ENCODE measurements around the gene VWA2.

Gene VWA2

DNA sequence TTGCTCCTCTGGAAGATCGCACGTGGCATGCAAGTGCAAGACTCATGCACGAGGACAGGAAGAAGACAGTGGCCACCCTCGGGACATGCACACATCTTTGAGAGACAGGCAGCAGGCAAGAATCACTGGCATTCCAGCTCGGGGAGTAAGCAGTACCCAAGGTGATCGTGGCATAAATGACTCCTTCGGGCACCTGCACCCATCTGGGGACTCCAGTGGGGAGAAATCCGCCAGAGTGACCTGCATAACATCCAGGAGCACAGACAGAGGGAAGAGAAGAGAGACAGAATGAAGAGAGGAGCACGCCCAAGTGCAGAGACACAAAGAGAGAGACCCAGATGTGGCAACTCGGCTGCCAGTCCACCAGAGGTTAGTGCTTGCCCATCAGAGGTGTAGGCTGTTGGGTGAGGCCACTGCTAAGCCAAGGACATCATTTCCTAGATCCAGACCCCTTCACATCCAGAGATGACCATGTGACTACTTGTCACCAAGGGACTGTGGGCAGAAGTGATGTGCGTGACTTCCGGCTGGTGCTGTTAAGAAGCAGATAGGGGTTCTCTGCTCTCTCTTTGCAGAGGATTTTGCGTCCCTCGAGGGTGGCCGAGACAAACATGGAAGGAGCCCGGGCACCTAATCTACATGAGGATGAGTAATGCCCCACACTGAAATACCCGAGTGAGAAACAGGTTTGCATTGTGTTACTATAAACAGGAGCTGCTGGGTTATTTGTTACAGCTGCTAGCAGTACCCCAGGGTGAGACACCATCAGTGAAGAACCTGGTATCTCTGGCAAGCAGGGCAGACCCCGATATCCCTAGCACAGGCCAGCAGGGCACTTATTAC, 80.6 kb downstream of the VWA2 start:
- CTCF ChIA-PET = interaction anchor here (1.3 to 2.2 kb wide), 2 partner anchors 16 to 466 kb away, joined by 3 to 8 read pairs; no protein-coding TSS in a partner anchor
- TF ChIP-seq, protein P1, sequence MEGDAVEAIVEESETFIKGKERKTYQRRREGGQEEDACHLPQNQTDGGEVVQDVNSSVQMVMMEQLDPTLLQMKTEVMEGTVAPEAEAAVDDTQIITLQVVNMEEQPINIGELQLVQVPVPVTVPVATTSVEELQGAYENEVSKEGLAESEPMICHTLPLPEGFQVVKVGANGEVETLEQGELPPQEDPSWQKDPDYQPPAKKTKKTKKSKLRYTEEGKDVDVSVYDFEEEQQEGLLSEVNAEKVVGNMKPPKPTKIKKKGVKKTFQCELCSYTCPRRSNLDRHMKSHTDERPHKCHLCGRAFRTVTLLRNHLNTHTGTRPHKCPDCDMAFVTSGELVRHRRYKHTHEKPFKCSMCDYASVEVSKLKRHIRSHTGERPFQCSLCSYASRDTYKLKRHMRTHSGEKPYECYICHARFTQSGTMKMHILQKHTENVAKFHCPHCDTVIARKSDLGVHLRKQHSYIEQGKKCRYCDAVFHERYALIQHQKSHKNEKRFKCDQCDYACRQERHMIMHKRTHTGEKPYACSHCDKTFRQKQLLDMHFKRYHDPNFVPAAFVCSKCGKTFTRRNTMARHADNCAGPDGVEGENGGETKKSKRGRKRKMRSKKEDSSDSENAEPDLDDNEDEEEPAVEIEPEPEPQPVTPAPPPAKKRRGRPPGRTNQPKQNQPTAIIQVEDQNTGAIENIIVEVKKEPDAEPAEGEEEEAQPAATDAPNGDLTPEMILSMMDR (IDR thresholded peaks at IDR 0.05; ENCODE audit: control extremely low read depth, extremely low read depth, low read depth, missing control alignments) = no peak
- POLR2A ChIA-PET = no interaction called here
- no peak for DNase-seq (ENCODE audit: extremely low spot score)

DNA sequence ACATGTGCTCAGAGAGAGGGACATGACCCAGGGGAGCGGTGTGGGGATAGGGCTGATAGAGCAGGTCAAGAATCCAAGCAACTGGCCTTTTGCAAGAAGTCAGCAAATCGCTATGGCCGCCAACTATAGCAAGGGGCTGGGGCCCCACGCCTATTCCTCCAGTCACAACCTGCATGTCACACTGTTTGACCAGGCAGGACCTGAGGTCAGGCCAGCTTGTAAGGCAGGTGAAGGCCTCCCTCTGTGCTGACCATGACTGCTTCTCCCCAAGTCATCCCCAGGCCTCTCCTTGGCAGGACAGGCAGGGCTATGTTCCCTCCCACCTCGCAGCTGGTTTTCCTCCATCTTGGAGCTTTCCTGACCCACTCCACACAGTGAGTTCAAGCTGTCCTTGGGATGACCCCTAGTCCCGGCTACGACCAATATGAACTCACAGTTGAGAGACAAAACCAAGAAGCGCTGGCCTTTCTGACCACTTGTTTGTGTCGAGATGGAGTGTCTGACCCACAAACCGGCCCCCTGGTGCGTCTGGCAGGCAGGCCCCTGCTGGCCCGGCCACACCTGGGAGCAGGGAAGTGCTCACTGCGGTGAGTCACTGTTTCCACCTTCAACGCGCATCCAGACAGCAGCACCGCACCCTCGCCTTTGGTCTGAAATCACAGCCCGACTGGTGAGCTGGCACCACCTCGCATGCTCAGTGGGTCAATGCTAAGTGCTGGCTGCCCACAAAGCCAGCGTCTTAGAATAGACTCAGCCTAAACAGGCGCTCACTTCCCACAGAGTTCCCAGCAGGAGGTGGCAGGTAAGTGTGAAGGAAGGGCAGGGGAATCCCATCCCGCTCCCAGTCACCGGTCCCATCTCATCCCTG, 81.4 kb downstream of the VWA2 start:
- DNase-seq (ENCODE audit: extremely low spot score) = no peak
- CTCF ChIA-PET = interaction anchor here (1.3 to 2.2 kb wide), 2 partner anchors 16 to 466 kb away, joined by 3 to 8 read pairs; no protein-coding TSS in a partner anchor
- TF ChIP-seq, protein P1 (IDR thresholded peaks at IDR 0.05; ENCODE audit: control extremely low read depth, extremely low read depth, low read depth, missing control alignments) = no peak
- POLR2A ChIA-PET = no interaction called here

DNA sequence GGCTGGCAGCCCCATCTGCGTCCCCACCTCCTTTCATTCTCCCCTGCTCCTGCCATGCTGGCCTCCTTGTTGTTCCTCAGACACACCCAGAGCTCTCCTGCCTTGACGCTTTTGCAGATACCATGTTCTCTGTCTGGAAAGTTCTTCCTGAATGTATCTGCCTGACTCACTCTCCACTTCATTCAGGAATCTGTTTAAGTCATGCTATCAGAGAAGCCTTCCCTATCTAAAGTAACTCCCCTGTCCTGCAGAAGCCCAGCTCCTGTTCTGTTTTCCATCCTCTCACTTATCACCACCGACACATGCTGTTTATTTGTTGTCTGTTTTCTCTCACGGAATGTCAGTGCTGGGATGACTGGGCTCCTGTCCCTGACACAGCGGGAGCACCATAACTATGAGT, 83.3 kb downstream of the VWA2 start:
- no peak for DNase-seq (ENCODE audit: extremely low spot score)
- CTCF ChIA-PET = interaction anchor here (1.8 kb wide), 1 partner anchor 14 kb away, joined by 5 read pairs; no protein-coding TSS in a partner anchor
- POLR2A ChIA-PET = no interaction called here
- TF ChIP-seq, protein P1 (IDR thresholded peaks at IDR 0.05; ENCODE audit: control extremely low read depth, extremely low read depth, low read depth, missing control alignments) = no peak

DNA sequence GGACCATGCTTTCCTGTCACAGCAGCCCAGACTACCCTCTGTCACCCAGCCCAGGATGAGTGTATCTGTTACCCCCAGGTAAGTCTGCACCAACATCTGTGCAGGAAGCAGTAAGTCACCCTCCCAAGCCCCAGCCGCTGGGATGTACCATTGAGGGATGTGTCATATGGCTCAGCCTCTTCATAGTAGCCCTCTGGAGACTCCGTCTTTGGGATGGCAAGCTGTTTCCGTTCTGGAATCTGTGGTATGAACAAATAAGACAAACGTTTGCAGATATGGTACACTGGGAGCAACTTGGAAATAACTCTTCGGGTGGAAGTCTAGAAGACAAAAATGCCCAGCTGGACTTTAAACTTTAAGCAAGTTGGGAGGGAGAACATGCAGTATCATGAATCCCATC, 84.0 kb downstream of the VWA2 start:
- ChIA-PET POLR2A (no interaction called here), CTCF (interaction anchor here (1.4 to 1.8 kb wide), 3 partner anchors 10 to 19 kb away, joined by 3 to 13 read pairs (median 5); no protein-coding TSS in a partner anchor)
- TF ChIP-seq, protein P1 (IDR thresholded peaks at IDR 0.05; ENCODE audit: control extremely low read depth, extremely low read depth, low read depth, missing control alignments) = no peak
- no peak for DNase-seq (ENCODE audit: extremely low spot score)

DNA sequence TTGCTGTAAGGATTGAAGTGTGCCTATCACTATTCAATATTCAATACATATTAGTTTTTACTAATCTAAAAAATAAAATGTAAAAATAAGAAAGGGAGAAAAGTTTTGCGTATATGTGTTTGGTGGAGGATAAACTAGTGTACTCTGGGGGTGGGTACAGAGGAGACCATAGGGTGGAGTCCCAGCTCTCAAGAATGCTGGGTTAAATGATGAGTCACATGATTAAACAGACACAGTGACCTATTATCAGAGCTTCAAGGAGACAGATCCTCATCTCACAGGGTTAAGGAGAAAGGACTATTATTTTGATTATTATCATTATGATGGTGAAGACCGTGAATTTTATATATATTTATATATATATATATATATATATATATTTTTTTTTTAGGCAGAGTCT, 87.7 kb downstream of the VWA2 start:
- ChIA-PET CTCF (interaction anchor here (1.2 to 2.3 kb wide), 4 partner anchors 11 to 40 kb away, joined by 3 to 9 read pairs (median 6); no protein-coding TSS in a partner anchor), POLR2A (no interaction called here)
- TF ChIP-seq, protein P1 (IDR thresholded peaks at IDR 0.05; ENCODE audit: control extremely low read depth, extremely low read depth, low read depth, missing control alignments) = no peak
- DNase-seq (ENCODE audit: extremely low spot score) = no peak
